Measurements from ENCODE around the gene KIAA0319L. TPM values are rescaled to one million over a fixed set of nuclear protein-coding genes. Genes with fewer than 3 reads are reported as not detected.
A peak's percentile ranks its signal among the peaks of the same experiment; 100 is the strongest.

The KIAA0319L gene
- 60.0 TPM for total RNA-seq (2021; ENCODE audit: unreplicated experiment)
- polyA plus RNA-seq (2012; ENCODE audit: insufficient read length) = 42.7 TPM
- Bru-seq, nascent RNA = percentile 81 among the genes with signal in this experiment
- BruChase-seq, experiment 1, labeled RNA remaining after a 2-hour chase = percentile 80 among the genes with signal in this experiment
- percentile 81 among the genes with signal in this experiment for BruChase-seq, experiment 2, labeled RNA remaining after a 6-hour chase
- long read RNA-seq, full-length matches to known transcripts = 21 of 84 reads
- long read RNA-seq, partial matches to known transcripts = 27 of 84 reads
- long read RNA-seq, other reads (novel, unspliced or antisense) = 36 of 84 reads

DNA sequence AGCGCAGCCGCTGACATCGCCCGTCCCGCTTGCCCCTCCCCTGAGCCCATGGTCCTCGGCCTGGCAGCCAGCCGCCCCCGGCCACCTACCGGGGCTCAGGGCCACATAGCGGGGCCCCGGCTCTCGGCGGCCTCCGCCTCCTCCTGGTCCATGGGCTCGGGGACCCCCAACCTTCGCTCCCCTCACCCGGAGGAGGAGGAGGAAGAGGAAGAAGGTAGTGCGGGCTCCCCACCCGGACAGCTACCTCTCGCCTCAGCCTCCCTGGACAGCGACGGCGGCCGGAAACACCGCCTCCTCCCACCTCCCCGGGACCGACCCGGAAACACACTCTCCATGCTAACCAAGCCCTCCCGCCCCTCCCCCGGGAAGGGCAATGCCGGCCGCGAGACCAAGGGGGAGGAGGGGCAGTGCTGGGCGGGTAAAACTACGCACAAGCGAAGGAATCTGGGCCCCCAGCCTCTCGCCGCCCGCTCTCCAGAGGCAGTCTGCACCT lies at the start of gene KIAA0319L:
TSS of gene KIAA0319L (minus strand) at position 286 of the 493 bp plus-strand sequence. CDS start 2,912 bp downstream, outside the sequence.
- CTCF ChIA-PET = interaction anchor here (1.4 kb wide), 1 partner anchor 106 kb away, joined by 6 read pairs; no protein-coding TSS in a partner anchor
- no peaks in the 10 kb centered on the region for H3K9me3 ChIP-seq (ENCODE audit: control insufficient read depth, insufficient read depth, low read depth, low read length)
- DNase-seq (ENCODE audit: low read depth, low spot score) = peak; percentile 71
- intact Hi-C loops (cut with micrococcal nuclease; ENCODE audit: unreplicated experiment) (no loop called here), in situ Hi-C loops (cut with HindIII; ENCODE audit: low pct_unique_long_range_greater_than_20kb, low sequenced_read_pairs) (no loop called here)
- TF ChIP-seq, protein P1, sequence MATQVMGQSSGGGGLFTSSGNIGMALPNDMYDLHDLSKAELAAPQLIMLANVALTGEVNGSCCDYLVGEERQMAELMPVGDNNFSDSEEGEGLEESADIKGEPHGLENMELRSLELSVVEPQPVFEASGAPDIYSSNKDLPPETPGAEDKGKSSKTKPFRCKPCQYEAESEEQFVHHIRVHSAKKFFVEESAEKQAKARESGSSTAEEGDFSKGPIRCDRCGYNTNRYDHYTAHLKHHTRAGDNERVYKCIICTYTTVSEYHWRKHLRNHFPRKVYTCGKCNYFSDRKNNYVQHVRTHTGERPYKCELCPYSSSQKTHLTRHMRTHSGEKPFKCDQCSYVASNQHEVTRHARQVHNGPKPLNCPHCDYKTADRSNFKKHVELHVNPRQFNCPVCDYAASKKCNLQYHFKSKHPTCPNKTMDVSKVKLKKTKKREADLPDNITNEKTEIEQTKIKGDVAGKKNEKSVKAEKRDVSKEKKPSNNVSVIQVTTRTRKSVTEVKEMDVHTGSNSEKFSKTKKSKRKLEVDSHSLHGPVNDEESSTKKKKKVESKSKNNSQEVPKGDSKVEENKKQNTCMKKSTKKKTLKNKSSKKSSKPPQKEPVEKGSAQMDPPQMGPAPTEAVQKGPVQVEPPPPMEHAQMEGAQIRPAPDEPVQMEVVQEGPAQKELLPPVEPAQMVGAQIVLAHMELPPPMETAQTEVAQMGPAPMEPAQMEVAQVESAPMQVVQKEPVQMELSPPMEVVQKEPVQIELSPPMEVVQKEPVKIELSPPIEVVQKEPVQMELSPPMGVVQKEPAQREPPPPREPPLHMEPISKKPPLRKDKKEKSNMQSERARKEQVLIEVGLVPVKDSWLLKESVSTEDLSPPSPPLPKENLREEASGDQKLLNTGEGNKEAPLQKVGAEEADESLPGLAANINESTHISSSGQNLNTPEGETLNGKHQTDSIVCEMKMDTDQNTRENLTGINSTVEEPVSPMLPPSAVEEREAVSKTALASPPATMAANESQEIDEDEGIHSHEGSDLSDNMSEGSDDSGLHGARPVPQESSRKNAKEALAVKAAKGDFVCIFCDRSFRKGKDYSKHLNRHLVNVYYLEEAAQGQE (IDR thresholded peaks at IDR 0.05; ENCODE audit: insufficient read depth in 1 of 2, low read depth in 2 of 2, low read length in 1 of 2) = peak in 1 of 2 experiments; percentile 82
- TF ChIP-seq TCF7L2 (IDR thresholded peaks at IDR 0.05; ENCODE audit: low read depth, low read length) (no peak), SIN3A (IDR thresholded peaks at IDR 0.05; ENCODE audit: borderline replicate concordance, insufficient read depth, low read depth, low read length) (0 out of 2 replicates have a peak, but pooled peaks have one; percentile 59), POLR2AphosphoS5 (IDR thresholded peaks at IDR 0.05; ENCODE audit: low read depth, low read length) (peak; percentile 70; the same call in 1 of the 2 replicates)
- TF ChIP-seq, protein P2, sequence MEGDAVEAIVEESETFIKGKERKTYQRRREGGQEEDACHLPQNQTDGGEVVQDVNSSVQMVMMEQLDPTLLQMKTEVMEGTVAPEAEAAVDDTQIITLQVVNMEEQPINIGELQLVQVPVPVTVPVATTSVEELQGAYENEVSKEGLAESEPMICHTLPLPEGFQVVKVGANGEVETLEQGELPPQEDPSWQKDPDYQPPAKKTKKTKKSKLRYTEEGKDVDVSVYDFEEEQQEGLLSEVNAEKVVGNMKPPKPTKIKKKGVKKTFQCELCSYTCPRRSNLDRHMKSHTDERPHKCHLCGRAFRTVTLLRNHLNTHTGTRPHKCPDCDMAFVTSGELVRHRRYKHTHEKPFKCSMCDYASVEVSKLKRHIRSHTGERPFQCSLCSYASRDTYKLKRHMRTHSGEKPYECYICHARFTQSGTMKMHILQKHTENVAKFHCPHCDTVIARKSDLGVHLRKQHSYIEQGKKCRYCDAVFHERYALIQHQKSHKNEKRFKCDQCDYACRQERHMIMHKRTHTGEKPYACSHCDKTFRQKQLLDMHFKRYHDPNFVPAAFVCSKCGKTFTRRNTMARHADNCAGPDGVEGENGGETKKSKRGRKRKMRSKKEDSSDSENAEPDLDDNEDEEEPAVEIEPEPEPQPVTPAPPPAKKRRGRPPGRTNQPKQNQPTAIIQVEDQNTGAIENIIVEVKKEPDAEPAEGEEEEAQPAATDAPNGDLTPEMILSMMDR (IDR thresholded peaks at IDR 0.05) = no peak
- H3K27me3 ChIP-seq (ENCODE audit: control insufficient read depth, insufficient read depth, low read length) = no peaks in the 10 kb centered on the region
- no TSS peak for BruUV-seq (replicated peaks)
- POLR2A ChIA-PET = interaction anchor here (0.5 to 0.6 kb wide), 2 partner anchors 42 to 307 kb away, joined by 5 to 8 read pairs; no protein-coding TSS in a partner anchor
- H3K4me3 ChIP-seq (ENCODE audit: low read depth in 2 of 2, low read length in 2 of 2) = peak within 1 kb of the TSS; percentile 87 to 97
- ATAC-seq = peak; percentile 95
- peaks cover 8% of the 10 kb centered on the region; the same call in 1 of the 2 replicates for H3K36me3 ChIP-seq (ENCODE audit: control insufficient read depth, insufficient read depth, low read length)
- H3K4me1 ChIP-seq (ENCODE audit: control insufficient read depth, insufficient read depth, low read length) = peaks cover 32% of the 10 kb centered on the region
- peak within 1 kb of the TSS; percentile 94 for H3K27ac ChIP-seq (ENCODE audit: low read length)

DNA sequence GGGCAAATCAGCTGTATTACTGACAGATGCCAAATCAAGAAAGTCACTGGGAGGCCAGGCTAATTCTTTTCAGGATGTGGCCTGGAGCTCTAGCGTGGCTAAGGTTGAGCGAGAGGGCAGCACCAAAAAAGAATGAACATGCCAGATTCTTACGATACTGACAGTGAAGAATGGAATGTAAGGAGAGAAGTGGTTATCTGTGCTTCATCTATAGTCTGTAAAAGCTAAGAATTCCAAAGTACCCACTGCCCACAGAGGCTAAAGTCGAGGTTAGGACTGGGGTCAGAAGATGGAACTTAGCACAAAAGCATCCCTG lies 48.6 kb upstream of the KIAA0319L start:
- Histone ChIP-seq H3K4me3 (ENCODE audit: low read depth in 2 of 2, low read length in 2 of 2) (no peak overlapping the region), H3K4me1 (ENCODE audit: control insufficient read depth, insufficient read depth, low read length) (no peaks in the 10 kb centered on the region), H3K27me3 (ENCODE audit: control insufficient read depth, insufficient read depth, low read length) (no peaks in the 10 kb centered on the region), H3K9me3 (ENCODE audit: control insufficient read depth, insufficient read depth, low read depth, low read length) (no peaks in the 10 kb centered on the region), H3K27ac (ENCODE audit: low read length) (no peak overlapping the region), H3K36me3 (ENCODE audit: control insufficient read depth, insufficient read depth, low read length) (peaks cover 25% of the 10 kb centered on the region)
- intact Hi-C loops (cut with micrococcal nuclease; ENCODE audit: unreplicated experiment) (no loop called here), in situ Hi-C loops (cut with HindIII; ENCODE audit: low pct_unique_long_range_greater_than_20kb, low sequenced_read_pairs) (no loop called here)
- ATAC-seq (no peak), DNase-seq (ENCODE audit: low read depth, low spot score) (no peak)
- TF ChIP-seq TCF7L2 (IDR thresholded peaks at IDR 0.05; ENCODE audit: low read depth, low read length) (no peak), SIN3A (IDR thresholded peaks at IDR 0.05; ENCODE audit: borderline replicate concordance, insufficient read depth, low read depth, low read length) (no peak)
- TF ChIP-seq, protein P1 (IDR thresholded peaks at IDR 0.05; ENCODE audit: insufficient read depth in 1 of 2, low read depth in 2 of 2, low read length in 1 of 2) = no peak
- no TSS peak for BruUV-seq (replicated peaks)
- POLR2A ChIA-PET = no interaction called here
- CTCF ChIA-PET = no interaction called here

Data from Panc1 (cell line).